Stimulated activated CD4-positive, alpha-beta T cell treated with anti-CD3 and anti-CD28 coated beads, TNF-alpha, amount 100 ng/mL, for 48 hours (primary cell): Measurements from ENCODE around the gene CTDSPL.

ENCODE experiments used
- DNase-seq, 3 donors: peaks; one replicate each; pipeline ENCODE4 v3.0.0-alpha.2; 2020; ENCODE audit warnings: low read depth in 3 of 3

CTDSPL gene

GRCh38 chr3:37853691-37854413 is 7.8 kb upstream of the CTDSPL start:
- DNase-seq, result no peak

GRCh38 chr3:37855363-37855970 is 6.2 kb upstream of the CTDSPL start:
- DNase-seq, result peak; percentile 48 to 73 (median 60)

GRCh38 chr3:37856381-37856780 is 5.3 kb upstream of the CTDSPL start:
- no peak for DNase-seq

- DNase-seq, result no peak
Measured at GRCh38 chr3:37858742-37859141, 2.9 kb upstream of the CTDSPL start.

DNA sequence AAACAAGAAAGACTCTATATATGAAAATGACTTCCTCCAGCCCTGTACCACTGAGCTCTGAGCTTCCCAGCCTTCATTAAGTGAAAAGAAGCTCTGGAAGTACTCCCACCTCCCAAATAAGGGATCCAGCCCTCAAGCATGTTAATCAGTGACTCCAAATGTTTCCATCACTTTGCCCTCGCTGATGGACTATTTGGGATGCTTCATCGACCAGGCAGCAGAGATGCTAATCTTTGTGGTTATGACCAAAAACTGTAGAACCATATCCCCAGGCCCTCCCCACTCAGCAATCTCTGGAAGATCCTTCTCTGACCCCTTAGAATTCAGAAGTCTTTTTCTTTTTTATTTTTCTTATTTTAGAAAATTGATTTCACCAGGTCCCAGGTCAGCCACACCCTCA is 2.3 kb upstream of the CTDSPL start:
- DNase-seq, result no peak

- no peak for DNase-seq
Measured at GRCh38 chr3:37859908-37860199, 1.8 kb upstream of the CTDSPL start.

GRCh38 chr3:37862219-37862902 is 681 bp downstream of the CTDSPL start:
- DNase-seq, result peak in 1 of 3 donors; percentile 56

- no peak for DNase-seq
Measured at GRCh38 chr3:37862903-37863815, 1.5 kb downstream of the CTDSPL start.

- DNase-seq, result no peak
Measured at GRCh38 chr3:37863949-37864822, 2.5 kb downstream of the CTDSPL start.

DNA sequence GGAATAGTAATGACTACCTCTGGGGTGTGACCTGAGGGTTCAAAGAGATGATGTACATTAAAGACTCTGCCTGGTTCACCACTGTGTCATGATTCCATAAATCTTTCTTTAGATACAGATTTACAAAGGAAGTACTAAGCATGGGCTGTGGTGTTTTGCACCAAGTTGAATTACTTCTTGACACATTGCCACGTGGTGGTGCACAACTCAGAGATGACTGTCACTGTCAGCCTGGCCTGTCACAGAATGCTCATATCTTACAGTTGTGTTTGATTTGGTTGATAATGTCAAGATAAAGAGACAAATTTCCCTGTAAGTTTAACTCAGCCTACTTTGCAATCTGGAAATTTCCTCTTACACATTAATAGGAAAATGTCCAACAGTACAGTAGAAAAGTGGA is 3.2 kb downstream of the CTDSPL start:
- no peak for DNase-seq

DNA sequence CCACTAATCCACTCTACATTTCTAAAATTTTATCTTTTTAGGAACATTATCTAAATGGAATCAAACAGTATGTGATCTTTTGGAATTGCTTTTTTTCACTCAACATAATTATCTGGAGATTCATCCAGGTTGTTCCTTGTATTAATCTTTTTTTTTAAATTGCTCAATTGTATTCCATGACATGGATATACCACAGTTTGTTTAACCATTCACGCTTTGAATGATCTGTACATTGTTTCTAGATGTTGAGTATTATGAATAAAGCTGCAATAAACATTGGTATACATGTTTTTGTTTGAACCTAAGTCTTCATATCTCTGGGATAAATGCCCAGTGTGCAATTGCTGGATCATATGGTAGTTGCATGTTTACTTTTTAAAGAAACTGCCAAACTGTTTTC is 5.5 kb downstream of the CTDSPL start:
- no peak for DNase-seq

GRCh38 chr3:37871858-37872257 is 10.2 kb downstream of the CTDSPL start:
- DNase-seq, result no peak

DNA sequence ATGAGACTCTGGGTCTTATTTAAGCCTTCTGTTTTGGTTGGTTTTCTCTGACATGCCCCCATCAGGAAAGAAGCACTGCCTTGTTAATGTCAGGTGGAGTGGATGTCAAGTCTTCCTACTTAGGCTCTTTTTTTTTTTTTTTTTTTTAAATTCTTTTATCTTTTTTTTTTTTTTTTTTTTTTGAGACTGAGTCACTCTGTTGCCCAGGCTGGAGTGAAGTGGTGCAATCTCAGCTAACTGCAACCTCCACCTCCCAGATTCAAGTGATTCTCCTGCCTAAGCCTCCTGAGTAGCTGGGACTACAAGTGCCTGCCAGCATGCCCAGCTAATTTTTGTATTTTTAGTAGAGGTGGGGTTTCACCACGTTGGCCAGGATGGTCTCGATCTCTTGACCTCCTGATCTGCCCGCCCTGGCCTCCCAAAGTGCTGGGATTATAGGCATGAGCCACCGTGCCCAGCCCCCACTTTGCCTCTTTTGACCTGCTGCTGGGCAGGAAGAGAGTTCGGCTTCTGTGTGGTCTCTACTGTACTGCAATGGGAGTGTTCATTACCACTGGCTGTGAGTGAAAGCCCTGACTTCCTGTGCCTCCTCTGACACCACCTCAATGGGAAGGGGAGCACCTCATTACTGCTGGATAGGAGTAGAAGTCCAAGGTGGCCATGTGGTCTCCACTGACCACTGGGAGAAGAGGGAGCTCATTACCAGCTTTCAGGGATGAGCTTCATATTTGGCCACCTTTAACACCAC is 10.9 kb downstream of the CTDSPL start:
- no peak for DNase-seq

DNA sequence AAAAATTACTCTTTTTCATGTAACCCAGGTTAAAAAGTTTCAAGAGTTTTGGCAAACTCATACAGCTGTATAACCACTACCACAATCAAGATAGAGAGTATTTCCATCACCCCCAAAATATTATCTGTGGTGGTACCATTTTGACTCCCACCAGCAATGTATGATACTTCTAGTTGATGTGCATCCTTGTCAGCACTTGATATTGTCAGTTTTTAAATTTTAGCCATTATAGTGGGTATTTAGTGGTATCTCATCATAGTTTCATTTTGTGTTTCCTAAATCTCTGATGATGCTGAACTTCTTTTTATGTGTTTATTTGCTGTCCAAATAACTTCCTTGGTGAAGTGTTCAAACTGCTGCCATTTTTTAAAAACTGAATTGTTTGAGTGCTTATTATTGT is 14.6 kb downstream of the CTDSPL start:
- DNase-seq, result no peak

DNA sequence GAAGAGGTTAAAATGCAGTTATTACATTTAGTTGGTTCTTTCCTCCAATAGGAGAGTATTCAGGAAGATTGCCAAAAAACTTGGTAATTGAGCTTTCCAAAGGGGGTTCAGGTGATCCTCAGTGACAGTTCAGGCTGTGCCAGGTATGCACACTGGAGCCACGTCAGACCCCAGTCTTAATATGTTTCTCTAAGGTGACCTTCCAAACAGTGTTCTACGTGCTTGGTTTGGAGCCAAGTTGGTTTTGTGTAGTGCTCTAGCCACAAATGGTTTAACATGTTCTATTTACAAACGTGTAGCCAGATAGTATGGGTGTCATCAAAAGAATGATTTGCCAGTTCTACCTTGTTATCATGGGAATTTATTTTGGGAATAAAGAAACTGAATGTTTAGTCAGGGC is 21.0 kb downstream of the CTDSPL start:
- DNase-seq, result no peak

DNA sequence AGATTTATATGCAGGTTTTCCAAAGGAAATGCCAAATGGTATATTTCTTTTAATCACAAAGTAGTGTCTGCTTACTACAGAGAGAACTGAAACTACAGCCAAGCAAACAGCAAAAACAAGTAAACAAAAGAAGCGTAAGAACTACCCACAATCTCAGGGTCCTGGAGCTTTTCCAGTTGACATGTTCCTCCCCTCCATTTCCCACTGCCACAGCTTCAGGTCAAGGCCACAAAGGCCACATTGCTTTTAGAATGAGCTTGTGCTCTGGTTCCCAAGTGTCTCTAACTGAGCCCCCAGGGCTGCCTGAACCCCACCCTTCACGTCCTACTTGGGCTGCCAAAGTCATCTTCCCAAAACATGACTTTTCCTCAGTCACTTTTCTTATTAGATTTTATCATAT is 24.1 kb downstream of the CTDSPL start:
- no peak for DNase-seq

GRCh38 chr3:37886395-37886794 is 24.7 kb downstream of the CTDSPL start:
- DNase-seq, result no peak

DNA sequence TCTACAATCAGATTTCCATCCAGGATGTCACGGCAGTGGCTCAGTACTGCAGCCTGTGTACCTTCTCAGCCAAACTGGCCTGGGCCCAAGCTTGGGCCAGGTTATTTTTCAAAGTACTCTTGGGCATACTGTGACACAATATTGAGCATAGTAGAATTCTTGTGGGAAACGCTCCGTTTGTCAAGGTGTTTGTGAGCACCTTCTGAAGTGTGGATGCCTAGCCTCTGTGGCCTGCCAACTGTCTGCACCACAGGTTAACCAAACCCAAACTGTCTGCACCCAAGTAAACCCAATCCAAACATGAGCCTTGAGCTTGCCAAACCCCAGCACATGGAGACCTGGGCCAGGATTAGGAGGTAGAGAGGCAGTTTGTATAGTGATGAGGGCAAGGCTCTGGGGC is 25.4 kb downstream of the CTDSPL start:
- DNase-seq, result no peak

DNA sequence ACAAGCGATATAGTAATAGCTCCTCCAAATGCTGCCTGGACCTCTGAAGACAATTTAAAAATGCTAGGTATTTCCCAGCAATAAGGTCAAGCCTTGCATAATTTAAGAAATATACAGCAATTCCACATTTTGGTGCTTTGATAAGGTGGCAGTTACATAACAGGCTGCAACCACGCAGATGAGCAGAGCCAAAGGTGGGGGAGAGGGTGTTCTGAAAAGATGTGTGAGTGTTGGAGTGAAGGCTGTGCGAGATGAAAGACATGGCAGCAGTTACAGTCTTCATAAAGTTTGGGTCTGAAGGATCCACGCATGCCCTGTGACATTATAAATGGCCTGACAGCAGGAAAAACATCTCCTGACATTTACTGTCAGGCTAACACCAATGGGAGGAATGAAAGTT is 26.1 kb downstream of the CTDSPL start:
- DNase-seq, result no peak

DNA sequence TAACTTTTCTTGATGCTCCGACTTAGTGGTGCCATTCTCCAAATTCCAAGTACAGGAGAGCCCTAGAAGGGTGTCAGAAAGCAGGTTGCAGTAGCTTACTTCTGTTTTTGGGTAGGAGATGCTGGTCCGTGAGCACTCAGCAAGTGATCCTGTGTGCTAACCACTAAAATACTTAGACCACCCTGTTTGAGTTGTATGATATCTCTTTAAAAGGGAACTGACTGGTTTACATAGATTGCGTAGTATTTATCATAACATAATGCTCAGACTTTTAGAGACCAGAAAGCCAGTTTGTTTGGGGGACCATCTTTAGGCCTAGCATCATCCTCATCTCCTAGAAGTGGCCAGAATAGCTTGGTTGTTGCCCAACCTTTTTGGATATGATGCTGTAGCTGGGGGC is 26.7 kb downstream of the CTDSPL start:
- DNase-seq, result no peak

- no peak for DNase-seq
Measured at GRCh38 chr3:37890522-37890921, 28.8 kb downstream of the CTDSPL start.
